ENCODE measurements around the gene CAMSAP3. TPM values are rescaled to one million over a fixed set of nuclear protein-coding genes. Genes with fewer than 3 reads are reported as not detected.
A peak's percentile ranks its signal among the peaks of the same experiment; 100 is the strongest.

Gene CAMSAP3
- total RNA-seq, 1 experiment from 2014 or later: 6.7 TPM

DNA sequence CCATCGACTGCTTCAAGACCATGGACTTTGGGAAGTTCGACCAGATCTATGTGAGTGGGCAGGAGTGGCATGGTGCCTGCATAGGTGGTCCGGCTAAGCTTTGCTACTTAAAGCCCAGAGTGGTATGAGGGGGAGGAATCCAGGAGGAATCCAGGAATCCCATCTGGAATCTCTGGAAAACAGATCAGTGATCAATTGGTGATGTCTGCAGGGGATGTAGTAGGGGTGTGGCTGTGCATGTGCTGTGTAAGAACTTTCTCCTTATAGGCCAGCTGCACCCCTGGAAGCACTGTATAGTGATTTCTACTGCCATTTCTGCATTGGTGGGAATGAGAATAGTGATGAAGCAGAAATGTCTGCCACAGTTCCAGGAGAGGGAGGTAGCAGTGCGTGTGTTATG lies 36.6 kb upstream of the CAMSAP3 start:
- intact Hi-C loops (cut with micrococcal nuclease): no loop called here
- no peak overlapping the region for H3K27ac Mint-ChIP-seq (ENCODE audit: low read depth, unreplicated experiment)
- H3K9me3 Mint-ChIP-seq (ENCODE audit: unreplicated experiment): no peaks in the 10 kb centered on the region
- ChIA-PET CTCF (interaction anchor here (0.6 to 1.6 kb wide), 2 partner anchors 9 to 215 kb away, joined by 5 to 10 read pairs; no protein-coding TSS in a partner anchor), POLR2A (no interaction called here)
- H3K27me3 Mint-ChIP-seq (ENCODE audit: insufficient read depth, unreplicated experiment): no peaks in the 10 kb centered on the region
- H3K4me3 Mint-ChIP-seq (ENCODE audit: unreplicated experiment): no peak overlapping the region
- TF ChIP-seq, protein P1, sequence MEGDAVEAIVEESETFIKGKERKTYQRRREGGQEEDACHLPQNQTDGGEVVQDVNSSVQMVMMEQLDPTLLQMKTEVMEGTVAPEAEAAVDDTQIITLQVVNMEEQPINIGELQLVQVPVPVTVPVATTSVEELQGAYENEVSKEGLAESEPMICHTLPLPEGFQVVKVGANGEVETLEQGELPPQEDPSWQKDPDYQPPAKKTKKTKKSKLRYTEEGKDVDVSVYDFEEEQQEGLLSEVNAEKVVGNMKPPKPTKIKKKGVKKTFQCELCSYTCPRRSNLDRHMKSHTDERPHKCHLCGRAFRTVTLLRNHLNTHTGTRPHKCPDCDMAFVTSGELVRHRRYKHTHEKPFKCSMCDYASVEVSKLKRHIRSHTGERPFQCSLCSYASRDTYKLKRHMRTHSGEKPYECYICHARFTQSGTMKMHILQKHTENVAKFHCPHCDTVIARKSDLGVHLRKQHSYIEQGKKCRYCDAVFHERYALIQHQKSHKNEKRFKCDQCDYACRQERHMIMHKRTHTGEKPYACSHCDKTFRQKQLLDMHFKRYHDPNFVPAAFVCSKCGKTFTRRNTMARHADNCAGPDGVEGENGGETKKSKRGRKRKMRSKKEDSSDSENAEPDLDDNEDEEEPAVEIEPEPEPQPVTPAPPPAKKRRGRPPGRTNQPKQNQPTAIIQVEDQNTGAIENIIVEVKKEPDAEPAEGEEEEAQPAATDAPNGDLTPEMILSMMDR (IDR thresholded peaks at IDR 0.05; ENCODE audit: unreplicated experiment): no peak
- H3K36me3 Mint-ChIP-seq (ENCODE audit: insufficient read depth, unreplicated experiment): peaks cover 24% of the 10 kb centered on the region
- DNase-seq (ENCODE audit: unreplicated experiment): no peak
- no TSS peak for BruUV-seq (replicated peaks)
- no peaks in the 10 kb centered on the region for H3K4me1 Mint-ChIP-seq (ENCODE audit: insufficient read depth, unreplicated experiment)

GRCh38 chr19:7560255-7560654 lies 35.4 kb upstream of the CAMSAP3 start:
- no peak overlapping the region for H3K4me3 Mint-ChIP-seq (ENCODE audit: unreplicated experiment)
- POLR2A ChIA-PET: no interaction called here
- intact Hi-C loops (cut with micrococcal nuclease): no loop called here
- H3K27me3 Mint-ChIP-seq (ENCODE audit: insufficient read depth, unreplicated experiment): no peaks in the 10 kb centered on the region
- H3K36me3 Mint-ChIP-seq (ENCODE audit: insufficient read depth, unreplicated experiment): peaks cover 24% of the 10 kb centered on the region
- H3K9me3 Mint-ChIP-seq (ENCODE audit: unreplicated experiment): no peaks in the 10 kb centered on the region
- no peak for DNase-seq (ENCODE audit: unreplicated experiment)
- CTCF ChIA-PET: interaction anchor here (1.3 to 1.6 kb wide), 2 partner anchors 8 to 239 kb away, joined by 6 to 10 read pairs; no protein-coding TSS in a partner anchor
- TF ChIP-seq, protein P1 (IDR thresholded peaks at IDR 0.05; ENCODE audit: unreplicated experiment): no peak
- no TSS peak for BruUV-seq (replicated peaks)
- H3K27ac Mint-ChIP-seq (ENCODE audit: low read depth, unreplicated experiment): no peak overlapping the region
- no peaks in the 10 kb centered on the region for H3K4me1 Mint-ChIP-seq (ENCODE audit: insufficient read depth, unreplicated experiment)

GRCh38 chr19:7561325-7561724 lies 34.3 kb upstream of the CAMSAP3 start:
- peaks cover 24% of the 10 kb centered on the region for H3K36me3 Mint-ChIP-seq (ENCODE audit: insufficient read depth, unreplicated experiment)
- ChIA-PET CTCF (interaction anchor here (0.6 kb wide), 1 partner anchor 460 kb away, joined by 3 read pairs; no protein-coding TSS in a partner anchor), POLR2A (interaction anchor here (0.7 kb wide), 1 partner anchor 462 kb away, joined by 3 read pairs; no protein-coding TSS in a partner anchor)
- no peaks in the 10 kb centered on the region for H3K4me1 Mint-ChIP-seq (ENCODE audit: insufficient read depth, unreplicated experiment)
- H3K27me3 Mint-ChIP-seq (ENCODE audit: insufficient read depth, unreplicated experiment): no peaks in the 10 kb centered on the region
- no TSS peak for BruUV-seq (replicated peaks)
- no peaks in the 10 kb centered on the region for H3K9me3 Mint-ChIP-seq (ENCODE audit: unreplicated experiment)
- intact Hi-C loops (cut with micrococcal nuclease): no loop called here
- DNase-seq (ENCODE audit: unreplicated experiment): no peak
- H3K27ac Mint-ChIP-seq (ENCODE audit: low read depth, unreplicated experiment): no peak overlapping the region
- TF ChIP-seq, protein P1 (IDR thresholded peaks at IDR 0.05; ENCODE audit: unreplicated experiment): no peak
- no peak overlapping the region for H3K4me3 Mint-ChIP-seq (ENCODE audit: unreplicated experiment)

- no TSS peak for BruUV-seq (replicated peaks)
- H3K27me3 Mint-ChIP-seq (ENCODE audit: insufficient read depth, unreplicated experiment): no peaks in the 10 kb centered on the region
- no peak overlapping the region for H3K27ac Mint-ChIP-seq (ENCODE audit: low read depth, unreplicated experiment)
- ChIA-PET CTCF (interaction anchor here (0.5 to 0.7 kb wide), 4 partner anchors 94 to 1263 kb away, joined by 3 to 5 read pairs (median 3); partner anchors contain the start of gene TRAPPC5), POLR2A (no interaction called here)
- TF ChIP-seq, protein P1 (IDR thresholded peaks at IDR 0.05; ENCODE audit: unreplicated experiment): no peak
- H3K9me3 Mint-ChIP-seq (ENCODE audit: unreplicated experiment): no peaks in the 10 kb centered on the region
- peak; percentile 54 for DNase-seq (ENCODE audit: unreplicated experiment)
- intact Hi-C loops (cut with micrococcal nuclease): no loop called here
- no peaks in the 10 kb centered on the region for H3K4me1 Mint-ChIP-seq (ENCODE audit: insufficient read depth, unreplicated experiment)
- H3K36me3 Mint-ChIP-seq (ENCODE audit: insufficient read depth, unreplicated experiment): peaks cover 17% of the 10 kb centered on the region
- H3K4me3 Mint-ChIP-seq (ENCODE audit: unreplicated experiment): no peak overlapping the region
Observed at GRCh38 chr19:7562646-7563393, 32.8 kb upstream of the CAMSAP3 start.
